A549 (cell line): ENCODE measurements around the gene ADAMTS19. TPM values are rescaled to one million over a fixed set of nuclear protein-coding genes. Genes with fewer than 3 reads are reported as not detected.

Experiments used
- ATAC-seq, 2 experiments: fragments of 200-7000 bp in 1 of 2; fragments of >200 bp in 1 of 2; cut with Nextera tagmentation in 1 of 2; cut with Tn5 transposase in 1 of 2; 3 replicates each; pipeline versions ENCODE4 v1.8.0 to v1.9.1; 2018 to 2020; ENCODE audit warnings: mild to moderate bottlenecking in 1 of 2, moderate library complexity in 1 of 2
- CTCF ChIA-PET: fragments of 300-600 bp; sonication (Branson Sonifier 250); formaldehyde crosslinking; extraction: SDS; loops from one replicate; lab custom pipeline; 2021; ENCODE audit warnings: antibody characterized with exemption, inconsistent platforms; lab: Yijun Ruan, JAX
- POLR2A ChIA-PET: fragments of 350-600 bp; formaldehyde crosslinking; extraction: SDS; loops from one replicate; lab custom pipeline; 2021; ENCODE audit warnings: antibody characterized with exemption, inconsistent platforms; lab: Yijun Ruan, JAX
- DNase-seq, 2 experiments: peaks; one replicate each; pipeline versions ENCODE4 v3.0.0 to v3.0.0-alpha.2; 2011 to 2016; ENCODE audit warnings: low read depth in 1 of 2, low spot score in 1 of 2
- FAIRE-seq: peaks from 2 replicates; lab custom pipeline; 2011; peaks lifted over from hg19 to GRCh38; lab: Jason Lieb, UNC
- H3K27ac ChIP-seq, 2 experiments: fragments of >200 bp; sonication (Bioruptor Twin); formaldehyde crosslinking; 3 replicates each; pipeline ENCODE4 v1.5.1; 2016 to 2017
- H3K4me1 ChIP-seq: fragments of >200 bp; sonication (Bioruptor Twin); formaldehyde crosslinking; 3 replicates; pipeline ENCODE4 v1.6.1; 2016
- H3K4me2 ChIP-seq: fragments of >200 bp; sonication (Bioruptor Twin); formaldehyde crosslinking; 3 replicates; pipeline ENCODE4 v1.6.1; 2016
- H3K4me3 ChIP-seq: fragments of >200 bp; sonication (Bioruptor Twin); formaldehyde crosslinking; 3 replicates; pipeline ENCODE4 v1.5.1; 2016
- H3K9me3 ChIP-seq: fragments of >200 bp; sonication (Bioruptor Twin); formaldehyde crosslinking; 3 replicates; pipeline ENCODE4 v1.6.1; 2016
- CEBPB ChIP-seq, 2 experiments: fragments of >200 bp in 1 of 2; sonication (Bioruptor Twin) in 1 of 2; formaldehyde crosslinking in 1 of 2; IDR thresholded peaks; 2 replicates each; pipeline ENCODE4 v1.6.1; 2012 to 2016
- CHD2 ChIP-seq: fragments of 150-350 bp; IDR thresholded peaks from 2 replicates; pipeline ENCODE4 v1.6.1; 2014; ENCODE audit warnings: low read length; ENCODE audit not compliant: partially characterized antibody
- CHD4 ChIP-seq: fragments of 200-600 bp; sonication (generic); IDR thresholded peaks from 2 replicates; pipeline ENCODE4 v1.6.1; 2016; ENCODE audit warnings: antibody characterized with exemption, mild to moderate bottlenecking, borderline replicate concordance
- E2F6 ChIP-seq: IDR thresholded peaks from 2 replicates; pipeline ENCODE4 v1.6.1; 2012; ENCODE audit warnings: low read depth, borderline replicate concordance
- ELK1 ChIP-seq: fragments of 150-350 bp; IDR thresholded peaks from 2 replicates; pipeline ENCODE4 v1.6.1; 2014; ENCODE audit warnings: low read depth, mild to moderate bottlenecking, low read length
- FOSB ChIP-seq: fragments of 250-450 bp; sonication (Bioruptor Pico); IDR thresholded peaks from 2 replicates; pipeline ENCODE4 v1.5.0; 2020; ENCODE audit warnings: mild to moderate bottlenecking, moderate library complexity
- FOXS1 ChIP-seq: fragments of 250-450 bp; sonication (Bioruptor Pico); IDR thresholded peaks from 2 replicates; pipeline ENCODE4 v1.5.0; 2020; ENCODE audit warnings: mild to moderate bottlenecking, moderate library complexity
- GATA3 ChIP-seq: IDR thresholded peaks from 2 replicates; pipeline ENCODE4 v1.6.1; 2012; ENCODE audit warnings: borderline replicate concordance
- JUN ChIP-seq, 2 experiments: fragments of >200 bp; sonication (Bioruptor Twin); formaldehyde crosslinking; IDR thresholded peaks; 2 replicates in 1 of 2; 3 replicates in 1 of 2; pipeline ENCODE4 v1.6.1; 2016 to 2017
- KDM5A ChIP-seq: fragments of 200-600 bp; sonication (generic); IDR thresholded peaks from 2 replicates; pipeline ENCODE4 v1.6.1; 2016; ENCODE audit warnings: antibody characterized with exemption, mild to moderate bottlenecking
- MAFK ChIP-seq: fragments of 450-650 bp; IDR thresholded peaks from 2 replicates; pipeline ENCODE4 v1.6.1; 2014; ENCODE audit not compliant: partially characterized antibody
- MAX ChIP-seq: IDR thresholded peaks from 2 replicates; pipeline ENCODE4 v1.6.1; 2012
- NFE2L2 ChIP-seq: fragments of 150-350 bp; conservative IDR thresholded peaks from 2 replicates; pipeline ENCODE4 v1.6.1; 2014; ENCODE audit warnings: low read length
- NR3C1 ChIP-seq: fragments of >200 bp; sonication (Bioruptor Twin); formaldehyde crosslinking; IDR thresholded peaks from 3 replicates; pipeline ENCODE4 v1.6.1; 2017
- PHF8 ChIP-seq: fragments of 200-600 bp; sonication (generic); IDR thresholded peaks from 2 replicates; pipeline ENCODE4 v1.6.1; 2016; ENCODE audit warnings: low read depth, mild to moderate bottlenecking, antibody characterized with exemption, moderate library complexity, borderline replicate concordance
- POLR2A ChIP-seq: IDR thresholded peaks from 2 replicates; pipeline ENCODE4 v1.6.1; 2012; ENCODE audit warnings: mild to moderate bottlenecking, low read length
- REST ChIP-seq: fragments of 200-600 bp; sonication (generic); IDR thresholded peaks from 2 replicates; pipeline ENCODE4 v1.6.1; 2016; ENCODE audit warnings: antibody characterized with exemption, mild to moderate bottlenecking, moderate library complexity
- RFX5 ChIP-seq: fragments of 450-650 bp; IDR thresholded peaks from 2 replicates; pipeline ENCODE4 v1.7.1; 2014; ENCODE audit warnings: antibody characterized with exemption, mild to moderate bottlenecking, moderate library complexity
- SMC3 ChIP-seq: fragments of >200 bp; sonication (Bioruptor Twin); formaldehyde crosslinking; IDR thresholded peaks from 3 replicates; pipeline ENCODE4 v1.6.1; 2018; ENCODE audit warnings: inconsistent platforms
- TFCP2L1 ChIP-seq: fragments of 250-450 bp; sonication (Bioruptor Pico); IDR thresholded peaks from 2 replicates; pipeline ENCODE4 v1.5.0; 2021; ENCODE audit warnings: mild to moderate bottlenecking
- USF2 ChIP-seq: fragments of 450-650 bp; IDR thresholded peaks from 2 replicates; pipeline ENCODE4 v1.6.1; 2014; ENCODE audit warnings: antibody characterized with exemption
- ZNF302 ChIP-seq: fragments of 250-450 bp; sonication (Bioruptor Pico); IDR thresholded peaks from 2 replicates; pipeline ENCODE4 v1.9.0; 2021; ENCODE audit warnings: inconsistent platforms, mild to moderate bottlenecking, moderate library complexity
- WGBS: methylation state at CpG from one replicate; pipeline ENCODE4 v1.1.6; 2017; ENCODE audit errors: missing lambda C conversion rate; 5-methylcytosine and 5-hydroxymethylcytosine counted together
- polyA plus RNA-seq, 4 experiments: library from polyadenylated mRNA; depleted of rRNA in 3 of 4; stranded (reverse); fragments of >200 nt; fragmentation: RNase III in 1 of 4; extraction: RNeasy Plus Mini Kit Qiagen cat#74134 plus additional on column Dnase treatment in 1 of 4; gene quantifications; 2 replicates in 3 of 4; 3 replicates in 1 of 4; pipeline ENCODE4 v1.2.3, GENCODE V29; 2011 to 2017

The ADAMTS19 gene
- polyA plus RNA-seq, 2 of the 4 experiments (the other 2 are of a cell fraction): not detected

- Histone ChIP-seq H3K27ac (no peak overlapping the region), H3K9me3 (no peaks in the 10 kb centered on the region), H3K4me1 (no peaks in the 10 kb centered on the region), H3K4me2 (no peak overlapping the region), H3K4me3 (no peak overlapping the region)
- ChIA-PET POLR2A (no interaction called here), CTCF (interaction anchor here (1.8 kb wide), 1 partner anchor 18 kb away, joined by 5 read pairs; no protein-coding TSS in a partner anchor)
- ATAC-seq (no peak), DNase-seq (no peak), FAIRE-seq (no peak)
- no peak for TF ChIP-seq MAFK
- TF ChIP-seq CHD2: no peak
- no peak for TF ChIP-seq NFE2L2
- no peak for TF ChIP-seq USF2
- WGBS: 4% methylated on average over 1 of the region's 1 CpG
These were observed 289.1 kb downstream of the ADAMTS19 start for GRCh38 chr5:129748913-129749880.

GRCh38 chr5:129760636-129761325 is 300.7 kb downstream of the ADAMTS19 start:
- H3K4me1 ChIP-seq: no peaks in the 10 kb centered on the region
- no peak overlapping the region for H3K27ac ChIP-seq
- ATAC-seq (no peak), DNase-seq (no peak), FAIRE-seq (no peak)
- WGBS: 59% methylated on average over 1 of the region's 1 CpG
- ChIA-PET POLR2A (no interaction called here), CTCF (interaction anchor here (0.6 to 1.4 kb wide), 3 partner anchors 8 to 1849 kb away, joined by 3 to 5 read pairs (median 3); no protein-coding TSS in a partner anchor)
- no peaks in the 10 kb centered on the region for H3K9me3 ChIP-seq
- TF ChIP-seq FOSB: no peak
- TF ChIP-seq NR3C1: no peak
- TF ChIP-seq TFCP2L1 (CRISPR knock-in tag): no peak
- TF ChIP-seq CHD4: no peak
- no peak for TF ChIP-seq KDM5A
- TF ChIP-seq FOXS1 (CRISPR knock-in tag): no peak
- no peak for TF ChIP-seq SMC3
- no peak for TF ChIP-seq PHF8
- TF ChIP-seq ZNF302 (CRISPR knock-in tag): no peak
- TF ChIP-seq JUN (IDR thresholded peaks at IDR 0.05): no peak
- TF ChIP-seq E2F6: no peak
- no peak for TF ChIP-seq REST
- no peak for TF ChIP-seq GATA3
- no peak for TF ChIP-seq POLR2A
- TF ChIP-seq ELK1: no peak
- no peak for TF ChIP-seq MAX
- no peak for TF ChIP-seq CEBPB (IDR thresholded peaks at IDR 0.05)
- no peak for TF ChIP-seq RFX5
- TF ChIP-seq, all 56 proteins: peak for 0
- Histone ChIP-seq H3K4me3 (no peak overlapping the region), H3K4me2 (no peak overlapping the region)
